Gastroesophageal sphincter (tissue), 3 donors: ENCODE results near the gene TESK2.

Experiments
- CTCF ChIP-seq, 4 experiments: fragments of 200-600 bp in 2 of 4; fragments of 450-650 bp in 2 of 4; sonication (generic) in 1 of 4; IDR thresholded peaks; one replicate each; pipeline ENCODE4 v1.5.1; 2017 to 2019; ENCODE audit warnings: antibody characterized with exemption in 4 of 4, mild to moderate bottlenecking in 2 of 4, moderate library complexity in 2 of 4
- POLR2A ChIP-seq, 2 donors: fragments of 450-650 bp; IDR thresholded peaks; one replicate each; pipeline ENCODE4 v1.6.1; 2017; ENCODE audit warnings: antibody characterized with exemption in 2 of 2, mild to moderate bottlenecking in 2 of 2, moderate library complexity in 1 of 2
- POLR2AphosphoS5 ChIP-seq: sonication (generic); formaldehyde crosslinking; IDR thresholded peaks from one replicate; pipeline ENCODE4 v1.6.1; 2017; ENCODE audit warnings: antibody characterized with exemption

GRCh38 chr1:45400049-45400448, 90.9 kb downstream of the TESK2 start:
- TF ChIP-seq CTCF (IDR thresholded peaks at IDR 0.05) (no peak), POLR2A (IDR thresholded peaks at IDR 0.05) (no peak), POLR2AphosphoS5 (no peak)
